Smooth muscle cell (in vitro differentiated cells): Measurements from ENCODE around the gene PTPRD. TPM values are rescaled to one million over a fixed set of nuclear protein-coding genes. Genes with fewer than 3 reads are reported as not detected.

ENCODE experiments used
- DNase-seq: peaks from one replicate; lab custom pipeline; 2025; ENCODE audit not compliant: unreplicated experiment; lab: John Stamatoyannopoulos, UW
- H2AFZ ChIP-seq: fragments of 200-600 bp; sonication (generic); 2 replicates; pipeline ENCODE4 v1.6.0; 2016; ENCODE audit warnings: antibody characterized with exemption, low read depth, mild to moderate bottlenecking
- H3F3A ChIP-seq: fragments of 200-600 bp; sonication (generic); 2 replicates; pipeline ENCODE4 v1.6.0; 2017; ENCODE audit warnings: antibody characterized with exemption, low read depth
- H3K27ac ChIP-seq: fragments of 200-600 bp; sonication (generic); 2 replicates; pipeline ENCODE4 v1.5.1; 2016; ENCODE audit warnings: low read depth, mild to moderate bottlenecking
- H3K27me3 ChIP-seq: fragments of 200-600 bp; sonication (generic); 2 replicates; pipeline ENCODE4 v1.6.1; 2016; ENCODE audit warnings: low read depth, mild to moderate bottlenecking
- H3K36me3 ChIP-seq: fragments of 200-600 bp; sonication (generic); 2 replicates; pipeline ENCODE4 v1.5.1; 2016; ENCODE audit warnings: low read depth
- H3K4me1 ChIP-seq: fragments of 200-600 bp; sonication (generic); 2 replicates; pipeline ENCODE4 v1.5.1; 2016; ENCODE audit warnings: low read depth
- H3K4me2 ChIP-seq: fragments of 200-600 bp; sonication (generic); 2 replicates; pipeline ENCODE4 v1.6.0; 2016; ENCODE audit warnings: mild to moderate bottlenecking
- H3K4me3 ChIP-seq: fragments of 200-600 bp; sonication (generic); 2 replicates; pipeline ENCODE4 v1.5.1; 2016; ENCODE audit warnings: mild to moderate bottlenecking
- H3K79me2 ChIP-seq: fragments of 200-600 bp; sonication (generic); 2 replicates; pipeline ENCODE4 v1.6.0; 2016; ENCODE audit warnings: low read depth, mild to moderate bottlenecking
- H3K9ac ChIP-seq: fragments of 200-600 bp; sonication (generic); 2 replicates; pipeline ENCODE4 v1.6.0; 2016; ENCODE audit warnings: low read depth
- H3K9me3 ChIP-seq: fragments of 200-600 bp; sonication (generic); replicated peaks from 2 replicates; pipeline ENCODE4 v1.5.1; 2016; ENCODE audit warnings: low read depth
- H4K20me1 ChIP-seq: fragments of 200-600 bp; sonication (generic); 2 replicates; pipeline ENCODE4 v1.6.0; 2016; ENCODE audit warnings: low read depth
- CTCF ChIP-seq: fragments of 200-600 bp; sonication (generic); IDR thresholded peaks from 2 replicates; pipeline ENCODE4 v1.5.1; 2017; ENCODE audit warnings: borderline replicate concordance, mild to moderate bottlenecking, antibody characterized with exemption; ENCODE audit not compliant: insufficient read depth, poor library complexity, severe bottlenecking
- WGBS: methylation state at CpG from one replicate; pipeline ENCODE4 v1.1.7; 2016; ENCODE audit warnings: low lambda C conversion rate; 5-methylcytosine and 5-hydroxymethylcytosine counted together
- polyA plus RNA-seq: library from polyadenylated mRNA; unstranded; fragments of >200 nt; fragmentation: Nextera tagmentation; extraction: Ambion mirVana; gene quantifications from 2 replicates; pipeline ENCODE4 v1.2.1, GENCODE V29; 2016
- total RNA-seq: library from RNA; depleted of rRNA; stranded (reverse); fragments of >200 nt; gene quantifications from 2 replicates; pipeline ENCODE4 v1.2.3, GENCODE V29; 2014

PTPRD gene
- total and polyA plus RNA-seq, 2 experiments from 2014 or later, result 6.5 to 61.0 TPM

- Histone ChIP-seq H3K27me3 (no peaks in the 10 kb centered on the region), H3K79me2 (no peaks in the 10 kb centered on the region), H3F3A (no peaks in the 10 kb centered on the region), H3K4me2 (no peak overlapping the region), H2AFZ (no peak overlapping the region), H3K27ac (no peak overlapping the region), H4K20me1 (no peaks in the 10 kb centered on the region), H3K9ac (no peak overlapping the region), H3K4me3 (no peak overlapping the region), H3K4me1 (peaks cover 12% of the 10 kb centered on the region), H3K9me3 (no peaks in the 10 kb centered on the region), H3K36me3 (no peaks in the 10 kb centered on the region)
- TF ChIP-seq CTCF, result no peak
- WGBS, result 93% methylated on average over 5 of the region's 5 CpGs
- DNase-seq, result no peak
Observed at GRCh38 chr9:9970514-9970913, 642.3 kb downstream of the PTPRD start.

GRCh38 chr9:9963841-9964240, 649.0 kb downstream of the PTPRD start:
- H3K4me1 ChIP-seq, result no peaks in the 10 kb centered on the region
- no peaks in the 10 kb centered on the region for H3K9me3 ChIP-seq
- H3K79me2 ChIP-seq, result no peaks in the 10 kb centered on the region
- no peak overlapping the region for H3K9ac ChIP-seq
- DNase-seq, result no peak
- WGBS, result 42% methylated on average over 3 of the region's 3 CpGs
- H2AFZ ChIP-seq, result no peak overlapping the region
- no peaks in the 10 kb centered on the region for H3K27me3 ChIP-seq
- no peaks in the 10 kb centered on the region for H4K20me1 ChIP-seq
- no peak overlapping the region for H3K4me2 ChIP-seq
- H3K36me3 ChIP-seq, result no peaks in the 10 kb centered on the region
- no peaks in the 10 kb centered on the region for H3F3A ChIP-seq
- no peak overlapping the region for H3K4me3 ChIP-seq
- TF ChIP-seq CTCF, result no peak
- H3K27ac ChIP-seq, result no peak overlapping the region

GRCh38 chr9:9961934-9962333, 650.9 kb downstream of the PTPRD start:
- 84% methylated on average over 1 of the region's 1 CpG for WGBS
- DNase-seq, result no peak
- H3K4me3 ChIP-seq, result no peak overlapping the region

More at GRCh38 chr9:9961934-9962333, 650.9 kb downstream of the PTPRD start:
- no peaks in the 10 kb centered on the region for H4K20me1 ChIP-seq
- H3K27ac ChIP-seq, result no peak overlapping the region
- no peaks in the 10 kb centered on the region for H3K79me2 ChIP-seq
- H3K36me3 ChIP-seq, result no peaks in the 10 kb centered on the region
- H3K27me3 ChIP-seq, result peaks cover 6% of the 10 kb centered on the region
- no peak overlapping the region for H2AFZ ChIP-seq
- no peak overlapping the region for H3K4me2 ChIP-seq
- H3F3A ChIP-seq, result no peaks in the 10 kb centered on the region
- TF ChIP-seq CTCF, result no peak
- no peaks in the 10 kb centered on the region for H3K4me1 ChIP-seq
- no peak overlapping the region for H3K9ac ChIP-seq
- no peaks in the 10 kb centered on the region for H3K9me3 ChIP-seq
